GM06990 (cell line): ENCODE data around the gene SEMA6B.

Source experiments
- DNase-seq: peaks from one replicate; pipeline ENCODE4 v3.0.0-alpha.2; 2011; ENCODE audit not compliant: insufficient read length; ENCODE audit errors: extremely low read depth
- H3K27me3 ChIP-seq: replicated peaks from 2 replicates; pipeline ENCODE4 v1.6.0; 2011; ENCODE audit warnings: low read length; ENCODE audit not compliant: control insufficient read depth, insufficient read depth
- H3K36me3 ChIP-seq: 2 replicates; pipeline ENCODE4 v1.5.1; 2011; ENCODE audit warnings: low read length; ENCODE audit not compliant: control insufficient read depth, insufficient read depth
- H3K4me3 ChIP-seq: replicated peaks from 2 replicates; pipeline ENCODE4 v1.5.1; 2011; ENCODE audit warnings: low read depth, mild to moderate bottlenecking, control low read depth, low read length
- CTCF ChIP-seq: IDR thresholded peaks from 2 replicates; pipeline ENCODE4 v1.5.1; 2011; ENCODE audit warnings: low read length, control low read depth, mild to moderate bottlenecking, inconsistent platforms; ENCODE audit not compliant: insufficient read depth, poor library complexity, severe bottlenecking

Gene SEMA6B

GRCh38 chr19:4552525-4552819 is 7.0 kb downstream of the SEMA6B start:
- H3K4me3 ChIP-seq: no peak overlapping the region
- no peak for TF ChIP-seq CTCF
- no peaks in the 10 kb centered on the region for H3K27me3 ChIP-seq
- no peaks in the 10 kb centered on the region for H3K36me3 ChIP-seq
- no peak for DNase-seq

DNA sequence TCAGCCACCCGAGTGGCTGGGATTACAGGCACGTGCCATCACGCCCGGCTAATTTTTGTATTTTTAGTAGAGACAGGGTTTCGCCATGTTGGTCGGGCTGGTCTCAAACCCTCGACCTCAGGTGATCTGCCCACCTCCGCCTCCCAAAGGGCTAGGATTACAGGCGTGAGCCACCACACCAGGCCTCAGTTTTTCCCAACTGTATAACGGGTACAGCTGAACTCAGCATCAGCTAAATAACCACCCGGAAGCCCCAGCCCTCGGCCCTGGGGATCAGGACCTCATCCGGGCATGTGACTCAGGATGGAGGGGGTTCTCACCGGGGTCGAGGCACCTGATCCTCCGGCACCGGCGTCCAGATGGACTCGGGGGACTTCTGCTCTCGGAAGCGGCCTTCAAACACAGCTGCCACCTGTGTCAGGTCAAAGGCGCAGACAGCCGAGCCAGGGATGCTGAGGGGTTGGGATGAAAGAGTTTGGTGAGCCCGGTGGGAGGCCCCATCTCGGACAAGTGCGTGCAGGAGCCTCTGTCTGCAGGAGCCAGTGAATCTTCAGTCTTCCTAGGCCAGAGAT is 8.9 kb downstream of the SEMA6B start:
- no peaks in the 10 kb centered on the region for H3K36me3 ChIP-seq

DNA sequence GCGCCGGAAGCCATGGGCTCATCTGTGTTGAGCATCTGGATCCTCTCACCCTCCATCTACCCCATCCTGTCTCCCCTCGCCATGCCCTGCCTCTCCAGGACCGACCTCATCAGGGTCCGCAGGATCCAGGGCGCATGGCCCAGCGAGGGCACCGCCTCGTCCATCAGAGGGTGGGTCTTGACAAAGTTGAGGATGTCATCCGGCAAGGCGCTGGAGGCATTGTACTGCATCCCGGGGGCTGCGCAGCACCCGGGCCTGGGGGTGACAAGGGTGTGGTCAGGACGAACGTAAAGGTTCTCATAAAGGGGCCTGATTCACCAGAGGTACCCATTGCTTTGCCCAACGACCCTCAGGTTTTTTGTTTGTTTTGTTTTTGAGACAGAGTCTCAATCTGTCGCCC is 9.5 kb downstream of the SEMA6B start:
- no peak for TF ChIP-seq CTCF
- DNase-seq: no peak
- Histone ChIP-seq H3K36me3 (no peaks in the 10 kb centered on the region), H3K27me3 (no peaks in the 10 kb centered on the region), H3K4me3 (no peak overlapping the region)

More for the DNA sequence above, 8.9 kb downstream of the SEMA6B start:
- no peak for TF ChIP-seq CTCF
- no peaks in the 10 kb centered on the region for H3K27me3 ChIP-seq
- H3K4me3 ChIP-seq: no peak overlapping the region
- DNase-seq: no peak

DNA sequence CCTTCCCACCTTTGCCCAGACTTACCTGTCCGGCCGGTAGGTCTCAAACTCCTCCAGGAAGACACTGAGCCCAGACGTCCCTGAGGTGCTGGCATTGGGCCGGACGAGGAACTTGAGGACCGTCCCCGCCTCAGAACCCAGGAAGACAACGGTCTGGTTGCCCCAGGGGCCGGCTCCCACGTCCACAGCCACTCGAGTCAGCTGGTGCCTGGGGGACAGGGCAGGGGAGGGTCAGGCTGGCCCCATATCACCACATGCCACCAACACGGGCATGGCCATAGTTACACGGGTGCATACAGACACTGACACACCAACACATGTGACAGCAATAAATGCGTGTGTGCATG is 11.3 kb downstream of the SEMA6B start:
- no peak for DNase-seq
- Histone ChIP-seq H3K27me3 (no peaks in the 10 kb centered on the region), H3K36me3 (no peaks in the 10 kb centered on the region), H3K4me3 (no peak overlapping the region)
- no peak for TF ChIP-seq CTCF

- peak; percentile 49 for TF ChIP-seq CTCF
- no peaks in the 10 kb centered on the region for H3K36me3 ChIP-seq
- no peak overlapping the region for H3K4me3 ChIP-seq
- H3K27me3 ChIP-seq: no peaks in the 10 kb centered on the region
- no peak for DNase-seq
Observed at GRCh38 chr19:4547303-4548237, 11.9 kb downstream of the SEMA6B start.
